HepG2 (cell line): ENCODE data around the gene DPY30. TPM values are rescaled to one million over a fixed set of nuclear protein-coding genes. Genes with fewer than 3 reads are reported as not detected.

ENCODE experiments used
- CREB3 ChIP-seq: sonication (generic); formaldehyde crosslinking; IDR thresholded peaks from 2 replicates; pipeline ENCODE4 v1.5.0; 2020; ENCODE audit warnings: missing genetic modification reagents
- FOXA3 ChIP-seq: IDR thresholded peaks from 2 replicates; pipeline ENCODE4 v1.6.1; 2016; ENCODE audit warnings: missing genetic modification reagents, missing compliant biosample characterization
- GATA4 ChIP-seq: sonication (generic); IDR thresholded peaks from 2 replicates; pipeline ENCODE4 v1.6.1; 2016; ENCODE audit warnings: antibody characterized with exemption, low read depth, borderline replicate concordance
- GPBP1L1 ChIP-seq: sonication (generic); formaldehyde crosslinking; IDR thresholded peaks from 2 replicates; pipeline ENCODE4 v1.5.0; 2020; ENCODE audit warnings: mild to moderate bottlenecking, missing genetic modification reagents
- JDP2 ChIP-seq: sonication (generic); formaldehyde crosslinking; IDR thresholded peaks from 2 replicates; pipeline ENCODE4 v1.8.1; 2022; ENCODE audit warnings: missing genetic modification reagents, borderline replicate concordance
- LCORL ChIP-seq, 2 experiments: fragments of 450-650 bp in 1 of 2; sonication (generic) in 1 of 2; formaldehyde crosslinking in 1 of 2; IDR thresholded peaks; 2 replicates each; pipeline versions ENCODE4 v1.5.0 to v1.6.1; 2017 to 2020; ENCODE audit warnings: antibody characterized with exemption in 1 of 2, missing genetic modification reagents in 1 of 2
- NFKBIZ ChIP-seq: IDR thresholded peaks from 2 replicates; pipeline ENCODE4 v1.6.1; 2018; ENCODE audit warnings: missing genetic modification reagents, missing compliant biosample characterization
- PHB2 ChIP-seq: fragments of 450-650 bp; IDR thresholded peaks from 2 replicates; pipeline ENCODE4 v1.6.1; 2018; ENCODE audit not compliant: partially characterized antibody
- SNRNP70 ChIP-seq: fragments of 200-400 bp; formaldehyde crosslinking; IDR thresholded peaks from 2 replicates; pipeline ENCODE4 v1.6.1; 2017; ENCODE audit warnings: mild to moderate bottlenecking, low read depth, low read length, moderate library complexity
- TBL1XR1 ChIP-seq: fragments of 150-350 bp; IDR thresholded peaks from 2 replicates; pipeline ENCODE4 v1.6.1; 2014; ENCODE audit warnings: borderline replicate concordance, low read length; ENCODE audit not compliant: partially characterized antibody
- TSC22D2 ChIP-seq: sonication (generic); formaldehyde crosslinking; IDR thresholded peaks from 2 replicates; pipeline ENCODE4 v1.5.1; 2020; ENCODE audit warnings: missing genetic modification reagents, mild to moderate bottlenecking, borderline replicate concordance
- ZNF274 ChIP-seq: sonication (generic); formaldehyde crosslinking; IDR thresholded peaks from 2 replicates; pipeline ENCODE4 v1.5.1; 2020; ENCODE audit warnings: mild to moderate bottlenecking, missing genetic modification reagents
- ZNF713 ChIP-seq: sonication (generic); formaldehyde crosslinking; IDR thresholded peaks from 2 replicates; pipeline ENCODE4 v1.4.0; 2020; ENCODE audit warnings: mild to moderate bottlenecking, missing genetic modification reagents
- ZNF790 ChIP-seq: sonication (generic); formaldehyde crosslinking; IDR thresholded peaks from 2 replicates; pipeline ENCODE4 v1.8.0; 2022; ENCODE audit warnings: missing genetic modification reagents, mild to moderate bottlenecking, borderline replicate concordance
- polyA plus RNA-seq, 8 experiments: library from polyadenylated mRNA; depleted of rRNA in 3 of 8; stranded (reverse) in 7 of 8; unstranded in 1 of 8; fragments of >200 nt; fragmentation: Illumina TruSeq in 4 of 8; extraction: Trizol in 4 of 8; gene quantifications; 2 replicates each; pipeline versions ENCODE4 v1.2.1 to v1.2.3, GENCODE V29; 2011 to 2016; ENCODE audit warnings: low read depth in 4 of 8, missing spikeins in 1 of 8, mixed read lengths in 1 of 8; ENCODE audit not compliant: insufficient read depth in 1 of 8
- total RNA-seq, 5 experiments: library from RNA; depleted of rRNA; stranded (reverse); fragments of >200 nt; fragmentation: Illumina TruSeq; extraction: Trizol; gene quantifications; 2 replicates each; pipeline ENCODE4 v1.2.3, GENCODE V29; 2016; ENCODE audit warnings: low read depth in 1 of 5
- TF ChIP-seq, protein P1 (sequence below): sonication (generic); formaldehyde crosslinking; IDR thresholded peaks from 2 replicates; pipeline ENCODE4 v1.4.0; 2020; ENCODE audit warnings: missing genetic modification reagents; ENCODE audit errors: not compliant biosample characterization
- TF ChIP-seq, protein P2 (sequence below): sonication (generic); formaldehyde crosslinking; IDR thresholded peaks from 2 replicates; pipeline ENCODE4 v1.5.1; 2020; ENCODE audit warnings: mild to moderate bottlenecking, missing genetic modification reagents, moderate library complexity
- TF ChIP-seq, protein P3 (sequence below): sonication (generic); formaldehyde crosslinking; conservative IDR thresholded peaks from 2 replicates; pipeline ENCODE4 v1.8.0; 2022; ENCODE audit warnings: missing genetic modification reagents

Gene DPY30
- total and polyA plus RNA-seq, 2 of the 13 experiments (the other 11 are each of a cell fraction or from before 2014, with no cell fraction given), result 98.1 to 118 TPM

- TF ChIP-seq, protein P1, sequence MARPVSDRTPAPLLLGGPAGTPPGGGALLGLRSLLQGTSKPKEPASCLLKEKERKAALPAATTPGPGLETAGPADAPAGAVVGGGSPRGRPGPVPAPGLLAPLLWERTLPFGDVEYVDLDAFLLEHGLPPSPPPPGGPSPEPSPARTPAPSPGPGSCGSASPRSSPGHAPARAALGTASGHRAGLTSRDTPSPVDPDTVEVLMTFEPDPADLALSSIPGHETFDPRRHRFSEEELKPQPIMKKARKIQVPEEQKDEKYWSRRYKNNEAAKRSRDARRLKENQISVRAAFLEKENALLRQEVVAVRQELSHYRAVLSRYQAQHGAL, result no peak
- no peak for TF ChIP-seq TBL1XR1
- TF ChIP-seq GATA4, result 0 out of 2 replicates have a peak, but pooled peaks have one; percentile 8
- 0 out of 2 replicates have a peak, but pooled peaks have one; percentile 21 for TF ChIP-seq CREB3 (CRISPR knock-in tag)
- no peak for TF ChIP-seq PHB2
- TF ChIP-seq, protein P2, sequence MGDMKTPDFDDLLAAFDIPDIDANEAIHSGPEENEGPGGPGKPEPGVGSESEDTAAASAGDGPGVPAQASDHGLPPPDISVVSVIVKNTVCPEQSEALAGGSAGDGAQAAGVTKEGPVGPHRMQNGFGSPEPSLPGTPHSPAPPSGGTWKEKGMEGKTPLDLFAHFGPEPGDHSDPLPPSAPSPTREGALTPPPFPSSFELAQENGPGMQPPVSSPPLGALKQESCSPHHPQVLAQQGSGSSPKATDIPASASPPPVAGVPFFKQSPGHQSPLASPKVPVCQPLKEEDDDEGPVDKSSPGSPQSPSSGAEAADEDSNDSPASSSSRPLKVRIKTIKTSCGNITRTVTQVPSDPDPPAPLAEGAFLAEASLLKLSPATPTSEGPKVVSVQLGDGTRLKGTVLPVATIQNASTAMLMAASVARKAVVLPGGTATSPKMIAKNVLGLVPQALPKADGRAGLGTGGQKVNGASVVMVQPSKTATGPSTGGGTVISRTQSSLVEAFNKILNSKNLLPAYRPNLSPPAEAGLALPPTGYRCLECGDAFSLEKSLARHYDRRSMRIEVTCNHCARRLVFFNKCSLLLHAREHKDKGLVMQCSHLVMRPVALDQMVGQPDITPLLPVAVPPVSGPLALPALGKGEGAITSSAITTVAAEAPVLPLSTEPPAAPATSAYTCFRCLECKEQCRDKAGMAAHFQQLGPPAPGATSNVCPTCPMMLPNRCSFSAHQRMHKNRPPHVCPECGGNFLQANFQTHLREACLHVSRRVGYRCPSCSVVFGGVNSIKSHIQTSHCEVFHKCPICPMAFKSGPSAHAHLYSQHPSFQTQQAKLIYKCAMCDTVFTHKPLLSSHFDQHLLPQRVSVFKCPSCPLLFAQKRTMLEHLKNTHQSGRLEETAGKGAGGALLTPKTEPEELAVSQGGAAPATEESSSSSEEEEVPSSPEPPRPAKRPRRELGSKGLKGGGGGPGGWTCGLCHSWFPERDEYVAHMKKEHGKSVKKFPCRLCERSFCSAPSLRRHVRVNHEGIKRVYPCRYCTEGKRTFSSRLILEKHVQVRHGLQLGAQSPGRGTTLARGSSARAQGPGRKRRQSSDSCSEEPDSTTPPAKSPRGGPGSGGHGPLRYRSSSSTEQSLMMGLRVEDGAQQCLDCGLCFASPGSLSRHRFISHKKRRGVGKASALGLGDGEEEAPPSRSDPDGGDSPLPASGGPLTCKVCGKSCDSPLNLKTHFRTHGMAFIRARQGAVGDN (CRISPR knock-in tag), result peak; percentile 7
- TF ChIP-seq GPBP1L1 (CRISPR knock-in tag), result no peak
- TF ChIP-seq ZNF274 (CRISPR knock-in tag), result no peak
- peak; percentile 5; the same call in 1 of the 2 replicates for TF ChIP-seq FOXA3 (CRISPR knock-in tag)
- TF ChIP-seq ZNF790 (CRISPR knock-in tag), result no peak
- no peak for TF ChIP-seq NFKBIZ
- no peak for TF ChIP-seq JDP2 (CRISPR knock-in tag)
- peak; percentile 37; the same call in 1 of the 2 replicates for TF ChIP-seq ZNF713 (CRISPR knock-in tag)
- TF ChIP-seq, protein P3, sequence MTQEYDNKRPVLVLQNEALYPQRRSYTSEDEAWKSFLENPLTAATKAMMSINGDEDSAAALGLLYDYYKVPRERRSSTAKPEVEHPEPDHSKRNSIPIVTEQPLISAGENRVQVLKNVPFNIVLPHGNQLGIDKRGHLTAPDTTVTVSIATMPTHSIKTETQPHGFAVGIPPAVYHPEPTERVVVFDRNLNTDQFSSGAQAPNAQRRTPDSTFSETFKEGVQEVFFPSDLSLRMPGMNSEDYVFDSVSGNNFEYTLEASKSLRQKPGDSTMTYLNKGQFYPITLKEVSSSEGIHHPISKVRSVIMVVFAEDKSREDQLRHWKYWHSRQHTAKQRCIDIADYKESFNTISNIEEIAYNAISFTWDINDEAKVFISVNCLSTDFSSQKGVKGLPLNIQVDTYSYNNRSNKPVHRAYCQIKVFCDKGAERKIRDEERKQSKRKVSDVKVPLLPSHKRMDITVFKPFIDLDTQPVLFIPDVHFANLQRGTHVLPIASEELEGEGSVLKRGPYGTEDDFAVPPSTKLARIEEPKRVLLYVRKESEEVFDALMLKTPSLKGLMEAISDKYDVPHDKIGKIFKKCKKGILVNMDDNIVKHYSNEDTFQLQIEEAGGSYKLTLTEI, result no peak
- TF ChIP-seq LCORL (IDR thresholded peaks at IDR 0.05), result peak; percentile 19; the same call in 1 of the 2 replicates
- TF ChIP-seq LCORL (CRISPR knock-in tag; IDR thresholded peaks at IDR 0.05), result no peak
- TF ChIP-seq TSC22D2 (CRISPR knock-in tag), result no peak
- TF ChIP-seq SNRNP70, result no peak
Measured at GRCh38 chr2:32061973-32062861, 22.6 kb upstream of the DPY30 start (continued).
